Activated CD8-positive, alpha-beta memory T cell treated with anti-CD3 and anti-CD28 coated beads, Interleukin-2, amount 50 U/mL, for 1 hour (primary cell): Measurements from ENCODE around the gene SYNE2.
"Not testable (repeated sequence)": the region's sequence is repeated elsewhere in the genome, so short reads cannot be mapped to it uniquely, and the experiment has no call there.

Source experiments
- DNase-seq: peaks from one replicate; pipeline ENCODE4 v3.0.0-alpha.2; 2020; ENCODE audit errors: extremely low read depth

Gene SYNE2

GRCh38 chr14:63852817-63853731 is at the start of gene SYNE2:
TSS of gene SYNE2 (plus strand) at chr14:63853004. CDS start at chr14:63909149, 56,145 bp downstream.
- no peak for DNase-seq

GRCh38 chr14:63803221-63803791 is 49.5 kb upstream of the SYNE2 start:
- not testable (repeated sequence) for DNase-seq

GRCh38 chr14:63806064-63806463 is 46.7 kb upstream of the SYNE2 start:
- DNase-seq: not testable (repeated sequence)

GRCh38 chr14:63811692-63812091 is 41.1 kb upstream of the SYNE2 start:
- not testable (repeated sequence) for DNase-seq

GRCh38 chr14:63833728-63834127 is 19.1 kb upstream of the SYNE2 start:
- no peak for DNase-seq

GRCh38 chr14:63840981-63841380 is 11.8 kb upstream of the SYNE2 start:
- no peak for DNase-seq

- no peak for DNase-seq
Observed at GRCh38 chr14:63843796-63844195, 9.0 kb upstream of the SYNE2 start.

- DNase-seq: no peak
Observed at GRCh38 chr14:63848890-63849289, 3.9 kb upstream of the SYNE2 start.

GRCh38 chr14:63852271-63852816 is 460 bp upstream of the SYNE2 start:
- no peak for DNase-seq

- no peak for DNase-seq
Observed at GRCh38 chr14:63853831-63854293, 1.1 kb downstream of the SYNE2 start.

- no peak for DNase-seq
Observed at GRCh38 chr14:63854330-63854729, 1.5 kb downstream of the SYNE2 start.

GRCh38 chr14:63855281-63855680 is 2.5 kb downstream of the SYNE2 start:
- DNase-seq: no peak

GRCh38 chr14:63857466-63858030 is 4.7 kb downstream of the SYNE2 start:
- DNase-seq: no peak

- no peak for DNase-seq
Observed at GRCh38 chr14:63860146-63860545, 7.3 kb downstream of the SYNE2 start.

- DNase-seq: no peak
Observed at GRCh38 chr14:63862163-63862562, 9.4 kb downstream of the SYNE2 start.

GRCh38 chr14:63863004-63863403 is 10.2 kb downstream of the SYNE2 start:
- no peak for DNase-seq

- not testable (repeated sequence) for DNase-seq
Observed at GRCh38 chr14:63864775-63865174, 12.0 kb downstream of the SYNE2 start.

- DNase-seq: no peak
Observed at GRCh38 chr14:63867933-63868921, 15.4 kb downstream of the SYNE2 start.

- not testable (repeated sequence) for DNase-seq
Observed at GRCh38 chr14:63869940-63870752, 17.3 kb downstream of the SYNE2 start.

GRCh38 chr14:63870753-63871037 is 17.9 kb downstream of the SYNE2 start:
- not testable (repeated sequence) for DNase-seq
